ENCODE data around the gene KRCC1.

KRCC1 gene

GRCh38 chr2:88095022-88095421, 39.4 kb upstream of the KRCC1 start:
- TF ChIP-seq CTCF (IDR thresholded peaks at IDR 0.05) (no peak), ZFX (IDR thresholded peaks at IDR 0.05; ENCODE audit: borderline replicate concordance) (no peak)
- no peak overlapping the region for H3K27ac ChIP-seq

GRCh38 chr2:88092773-88093172, 37.2 kb upstream of the KRCC1 start:
- H3K27ac ChIP-seq = no peak overlapping the region
- TF ChIP-seq ZFX (IDR thresholded peaks at IDR 0.05; ENCODE audit: borderline replicate concordance) = no peak
- TF ChIP-seq CTCF (IDR thresholded peaks at IDR 0.05) = no peak

GRCh38 chr2:88091943-88092342, 36.4 kb upstream of the KRCC1 start:
- H3K27ac ChIP-seq = no peak overlapping the region
- TF ChIP-seq ZFX (IDR thresholded peaks at IDR 0.05; ENCODE audit: borderline replicate concordance) (no peak), CTCF (IDR thresholded peaks at IDR 0.05) (no peak)

GRCh38 chr2:88090446-88091283, 35.1 kb upstream of the KRCC1 start:
- TF ChIP-seq ZFX (IDR thresholded peaks at IDR 0.05; ENCODE audit: borderline replicate concordance) (no peak), CTCF (IDR thresholded peaks at IDR 0.05) (no peak)
- H3K27ac ChIP-seq = no peak overlapping the region

GRCh38 chr2:88088999-88089398, 33.4 kb upstream of the KRCC1 start:
- no peak overlapping the region for H3K27ac ChIP-seq
- no peak for TF ChIP-seq ZFX (IDR thresholded peaks at IDR 0.05; ENCODE audit: borderline replicate concordance)
- TF ChIP-seq CTCF (IDR thresholded peaks at IDR 0.05) = no peak

GRCh38 chr2:88087763-88088162, 32.2 kb upstream of the KRCC1 start:
- no peak overlapping the region for H3K27ac ChIP-seq
- no peak for TF ChIP-seq CTCF (IDR thresholded peaks at IDR 0.05)
- no peak for TF ChIP-seq ZFX (IDR thresholded peaks at IDR 0.05; ENCODE audit: borderline replicate concordance)

GRCh38 chr2:88087073-88087472, 31.5 kb upstream of the KRCC1 start:
- H3K27ac ChIP-seq = no peak overlapping the region
- TF ChIP-seq ZFX (IDR thresholded peaks at IDR 0.05; ENCODE audit: borderline replicate concordance) = no peak
- TF ChIP-seq CTCF (IDR thresholded peaks at IDR 0.05) = no peak
